NCI-H128 (cell line): Measurements from ENCODE around the gene MALRD1.

Experiments used
- DNase-seq: peaks from one replicate; lab custom pipeline; 2025; ENCODE audit not compliant: unreplicated experiment; lab: John Stamatoyannopoulos, UW

MALRD1 gene

GRCh38 chr10:19332304-19332703, 283.7 kb downstream of the MALRD1 start:
- no peak for DNase-seq

DNA sequence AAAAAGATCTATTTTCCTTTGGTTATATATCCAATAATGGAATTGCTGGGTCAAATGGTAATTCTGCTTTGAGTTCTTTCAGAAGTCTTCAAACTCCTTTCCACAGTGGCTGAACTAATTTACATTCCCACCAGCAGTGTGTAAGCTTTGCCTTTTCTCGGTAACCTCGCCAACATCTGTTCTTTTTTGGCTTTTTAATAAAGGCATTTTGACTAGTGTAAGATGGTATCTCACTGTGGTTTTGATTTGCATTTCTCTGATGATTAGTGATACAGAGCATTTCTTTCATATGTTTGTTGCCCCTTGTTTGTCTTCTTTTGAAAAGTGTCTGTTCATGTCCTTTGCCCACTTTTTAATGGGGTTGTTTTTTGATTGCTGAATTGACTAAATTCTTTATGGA, 285.0 kb downstream of the MALRD1 start:
- no peak for DNase-seq

GRCh38 chr10:19347621-19348020, 299.0 kb downstream of the MALRD1 start:
- DNase-seq = no peak

GRCh38 chr10:19367176-19367575, 318.6 kb downstream of the MALRD1 start:
- no peak for DNase-seq

DNA sequence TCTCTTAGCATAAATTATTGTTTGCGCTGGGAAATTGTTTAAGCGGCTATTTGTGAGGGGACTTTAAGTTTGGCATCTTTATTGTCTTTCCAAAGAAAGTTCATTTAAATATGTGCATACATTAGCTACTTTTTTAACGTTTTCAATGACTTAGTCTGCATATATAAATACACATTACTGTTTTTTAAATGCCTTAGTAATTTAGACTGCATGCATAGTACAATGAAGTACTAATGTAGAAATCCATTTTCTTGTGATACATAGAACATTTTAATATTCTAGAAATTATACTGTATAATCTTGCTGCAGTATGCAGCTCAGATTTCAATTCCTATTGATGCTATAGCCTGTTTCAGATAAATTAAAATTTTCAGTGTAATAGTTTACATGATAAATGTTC, 325.4 kb downstream of the MALRD1 start:
- DNase-seq = no peak

DNA sequence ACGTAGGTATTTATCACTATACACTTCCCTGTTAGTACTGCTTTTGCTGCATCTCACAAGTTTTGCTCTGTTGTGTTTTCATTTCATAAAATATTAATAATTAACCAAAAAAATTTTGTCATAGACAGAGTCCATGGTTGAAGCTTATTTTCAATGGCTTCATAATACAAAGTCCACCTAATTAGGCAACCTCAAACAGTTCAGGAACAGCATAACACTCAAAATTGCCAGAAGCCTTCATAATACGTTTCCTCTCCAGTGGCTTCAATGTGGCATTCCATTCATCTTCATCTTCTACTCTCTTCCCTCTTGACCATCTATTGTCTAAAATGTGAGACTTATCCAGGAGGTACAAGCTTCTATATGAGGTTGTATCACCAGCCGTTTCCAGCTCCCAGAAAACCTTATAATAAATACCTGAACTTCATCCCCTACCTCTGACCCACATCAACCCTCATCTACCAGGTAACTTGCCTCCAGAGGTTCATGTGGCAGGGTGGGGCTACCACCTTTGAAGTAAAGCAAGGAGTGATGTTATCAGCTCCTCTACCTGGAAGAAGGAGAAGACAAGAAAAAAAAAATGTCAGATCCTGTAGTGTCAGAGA, 337.3 kb downstream of the MALRD1 start:
- no peak for DNase-seq

- DNase-seq = no peak
Measured at GRCh38 chr10:19408924-19409323, 360.3 kb downstream of the MALRD1 start.

GRCh38 chr10:19411119-19411518, 362.5 kb downstream of the MALRD1 start:
- no peak for DNase-seq

DNA sequence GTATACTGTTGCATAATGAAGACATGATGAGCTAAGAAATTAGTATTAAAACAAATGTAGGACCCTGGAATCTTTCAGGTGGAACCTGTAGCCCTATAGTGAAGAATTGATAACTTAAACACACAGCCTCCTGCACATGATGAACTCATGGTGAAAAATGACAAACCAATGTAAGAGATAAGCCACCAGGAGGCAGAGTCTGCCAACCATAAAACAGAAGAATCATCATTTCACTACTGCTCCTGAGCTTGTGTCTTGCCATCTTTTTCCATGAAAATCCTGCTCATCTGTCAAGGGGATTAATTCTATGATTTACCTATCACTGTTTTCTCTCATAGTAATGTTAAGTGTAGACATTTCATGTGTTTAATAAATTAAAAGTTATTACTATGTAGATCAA, 363.9 kb downstream of the MALRD1 start:
- no peak for DNase-seq

- DNase-seq = no peak
Measured at GRCh38 chr10:19416164-19416563, 367.6 kb downstream of the MALRD1 start.

- no peak for DNase-seq
Measured at GRCh38 chr10:19417740-19418139, 369.1 kb downstream of the MALRD1 start.

DNA sequence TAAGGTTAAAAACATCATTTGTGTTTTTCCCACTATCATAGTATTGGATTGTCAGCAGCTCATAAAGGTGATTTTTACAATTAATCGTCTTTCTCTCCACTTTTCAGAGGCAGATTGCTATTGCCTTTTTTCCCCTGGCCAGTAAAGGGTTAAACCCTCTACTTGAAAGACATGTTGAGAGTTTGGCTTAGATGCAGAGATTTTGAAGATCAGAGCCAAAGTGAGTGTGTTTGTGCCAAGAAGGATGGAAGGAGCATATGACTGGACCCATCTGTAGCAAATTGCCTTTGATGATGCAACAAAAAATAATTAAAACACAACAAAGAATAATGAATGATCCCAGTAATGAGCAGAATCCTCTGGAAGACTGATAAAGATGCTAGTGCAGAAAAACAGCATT, 373.1 kb downstream of the MALRD1 start:
- no peak for DNase-seq

- no peak for DNase-seq
Measured at GRCh38 chr10:19426034-19426433, 377.4 kb downstream of the MALRD1 start.

GRCh38 chr10:19431622-19432351, 383.2 kb downstream of the MALRD1 start:
- no peak for DNase-seq

- no peak for DNase-seq
Measured at GRCh38 chr10:19449860-19450259, 401.3 kb downstream of the MALRD1 start.

- DNase-seq = no peak
Measured at GRCh38 chr10:19451356-19451755, 402.8 kb downstream of the MALRD1 start.

GRCh38 chr10:19451937-19452336, 403.3 kb downstream of the MALRD1 start:
- no peak for DNase-seq

- DNase-seq = no peak
Measured at GRCh38 chr10:19453967-19454366, 405.4 kb downstream of the MALRD1 start.

- no peak for DNase-seq
Measured at GRCh38 chr10:19461588-19461987, 413.0 kb downstream of the MALRD1 start.

GRCh38 chr10:19466709-19467108, 418.1 kb downstream of the MALRD1 start:
- no peak for DNase-seq

DNA sequence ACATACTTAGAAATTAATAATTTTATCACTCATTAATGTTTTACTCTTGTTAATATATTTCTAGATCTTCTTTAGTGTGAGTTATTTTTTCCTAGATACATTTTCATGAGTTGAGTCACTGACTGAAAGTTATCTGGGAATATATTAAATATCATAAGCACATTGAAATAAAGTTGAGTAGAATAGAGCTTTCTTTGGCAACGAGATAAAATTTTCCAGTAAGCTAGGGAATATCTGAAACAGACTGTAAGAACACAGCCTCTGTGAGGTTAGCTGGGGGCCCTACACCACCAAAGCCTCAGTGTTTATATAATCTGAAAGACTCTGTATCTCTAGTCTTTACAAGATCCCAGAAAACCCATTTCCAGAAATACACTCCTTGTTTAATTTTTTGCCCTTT, 419.8 kb downstream of the MALRD1 start:
- no peak for DNase-seq

DNA sequence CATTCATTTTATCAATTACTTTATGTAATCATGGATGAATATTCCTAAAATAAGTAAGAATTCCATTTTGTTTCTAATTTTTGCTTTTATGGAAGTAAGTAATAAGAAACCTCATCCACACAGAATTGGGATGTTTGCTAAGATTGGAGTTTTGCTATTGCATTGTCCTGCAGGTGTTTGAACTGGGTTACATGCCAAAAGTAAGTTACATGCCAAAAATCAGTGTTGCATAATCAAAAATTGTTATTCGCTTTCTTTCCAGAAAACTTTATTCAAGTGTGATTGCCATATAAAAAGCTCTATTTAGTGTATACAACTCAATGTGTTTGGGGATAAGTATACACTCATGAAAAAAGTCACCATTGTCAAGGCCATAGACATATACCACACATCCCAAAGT, 420.9 kb downstream of the MALRD1 start:
- no peak for DNase-seq

DNA sequence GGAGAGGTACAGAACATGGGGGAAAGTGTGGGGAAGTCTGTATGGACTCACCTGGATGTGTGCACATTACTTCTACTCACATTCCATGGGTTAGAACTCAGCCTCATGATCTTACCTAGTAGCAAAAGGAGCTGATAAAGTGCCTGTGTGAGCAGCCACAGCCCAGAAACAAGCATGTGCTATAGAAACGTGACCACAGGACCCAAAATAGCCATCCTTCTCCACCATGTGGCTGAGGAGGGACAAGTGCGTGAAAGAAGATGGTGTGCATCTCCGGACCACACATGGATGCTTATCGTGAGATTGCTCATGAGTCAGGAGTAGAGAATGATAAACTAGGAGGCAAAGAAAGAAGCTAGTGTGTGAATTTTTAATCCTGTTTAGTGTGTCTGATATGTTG, 431.3 kb downstream of the MALRD1 start:
- DNase-seq = no peak
